NOMO-1 (cell line): ENCODE data around the gene CERS6.
"Not testable (repeated sequence)": the region's sequence is repeated elsewhere in the genome, so short reads cannot be mapped to it uniquely, and the experiment has no call there.

Experiments used
- DNase-seq, 2 experiments: peaks; one replicate each; lab custom pipeline; 2025; ENCODE audit not compliant: unreplicated experiment in 2 of 2; lab: John Stamatoyannopoulos, UW

Gene CERS6

GRCh38 chr2:168752361-168752760 lies 296.3 kb downstream of the CERS6 start:
- DNase-seq: no peak

DNA sequence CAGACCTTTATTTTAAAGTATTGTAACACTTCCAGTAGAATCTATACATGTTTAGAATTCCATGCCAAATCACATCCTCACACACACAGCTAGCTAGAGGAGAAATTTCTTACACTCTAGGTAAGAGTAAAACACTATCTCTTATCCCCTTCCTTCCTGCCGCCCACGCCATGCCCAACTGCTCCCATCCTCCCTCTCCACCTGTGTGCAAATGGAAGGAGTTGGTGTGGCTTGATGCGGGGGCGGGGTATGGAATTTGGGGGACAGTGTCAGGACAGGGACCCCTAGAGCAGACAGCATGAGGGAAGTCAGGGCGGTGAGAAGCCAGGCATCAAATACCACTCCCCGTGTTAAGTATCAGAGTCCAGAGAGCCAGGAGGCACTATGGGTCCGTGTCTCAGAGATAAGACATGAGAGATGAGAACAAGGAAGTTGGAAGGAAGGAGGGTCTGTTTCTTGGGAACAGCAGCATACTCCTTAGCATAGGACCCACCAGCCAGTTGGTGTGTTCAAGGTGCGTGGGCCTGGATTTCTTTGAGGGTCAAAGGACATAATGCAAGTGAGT lies 297.8 kb downstream of the CERS6 start:
- DNase-seq: no peak

DNA sequence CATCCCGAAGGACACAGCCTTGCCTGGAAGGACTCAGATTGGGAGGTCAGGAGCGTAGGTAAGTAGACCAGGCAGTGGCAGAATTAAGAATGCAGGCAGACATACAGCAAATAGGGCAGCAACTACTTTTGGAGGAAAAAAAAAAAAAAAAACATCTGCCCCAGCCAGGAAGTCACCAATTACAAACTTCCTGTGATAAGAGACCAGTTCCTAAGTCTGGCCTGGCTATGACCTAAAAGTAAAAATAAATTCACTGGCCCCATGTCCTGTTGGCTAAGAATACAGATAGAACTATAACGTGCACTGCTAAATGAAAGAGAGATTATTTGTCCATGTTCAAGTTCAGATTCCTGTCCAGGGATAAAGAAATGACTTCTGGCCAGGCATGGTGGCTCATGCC lies 301.2 kb downstream of the CERS6 start:
- peak; percentile 58 to 68 for DNase-seq

GRCh38 chr2:168758970-168759820 lies 303.1 kb downstream of the CERS6 start:
- DNase-seq: peak in 1 of 2 experiments; percentile 26

DNA sequence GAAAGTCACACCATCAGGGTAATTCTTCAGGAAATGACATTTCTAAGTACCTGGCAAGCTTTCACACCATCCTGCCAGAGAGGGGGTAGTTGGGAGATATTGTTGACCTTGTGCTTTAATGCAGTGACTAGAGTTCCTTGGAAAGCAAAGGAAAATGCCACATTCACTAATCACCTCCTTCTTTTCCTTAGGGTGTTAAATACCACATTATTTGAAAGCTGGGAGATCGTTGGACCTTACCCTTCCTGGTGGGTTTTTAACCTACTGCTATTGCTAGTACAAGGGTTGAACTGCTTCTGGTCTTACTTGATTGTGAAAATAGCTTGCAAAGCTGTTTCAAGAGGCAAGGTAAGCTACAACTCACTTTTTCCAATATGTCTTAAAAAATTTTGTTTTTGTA lies 309.3 kb downstream of the CERS6 start:
- DNase-seq: no peak

- DNase-seq: no peak
Observed at GRCh38 chr2:168766600-168766999, 310.5 kb downstream of the CERS6 start.

DNA sequence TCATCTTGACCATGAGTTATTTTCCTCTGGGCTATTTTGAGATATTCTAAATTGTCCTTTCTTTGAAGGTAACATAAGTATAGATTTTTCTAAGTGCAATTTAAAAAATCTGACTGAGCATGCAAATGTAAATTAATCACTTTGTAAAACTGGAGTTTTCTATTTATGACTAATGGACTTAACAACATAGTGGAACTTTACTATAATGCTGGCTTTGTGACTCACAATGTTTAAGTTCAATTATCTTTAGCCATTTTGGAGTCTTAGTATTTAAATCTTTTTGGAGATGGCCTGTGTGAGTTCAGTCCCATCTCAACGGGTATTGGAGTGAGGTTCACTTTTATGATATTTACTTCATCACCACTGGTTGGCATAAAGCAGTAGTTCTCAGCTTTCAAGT lies 311.2 kb downstream of the CERS6 start:
- no peak for DNase-seq

DNA sequence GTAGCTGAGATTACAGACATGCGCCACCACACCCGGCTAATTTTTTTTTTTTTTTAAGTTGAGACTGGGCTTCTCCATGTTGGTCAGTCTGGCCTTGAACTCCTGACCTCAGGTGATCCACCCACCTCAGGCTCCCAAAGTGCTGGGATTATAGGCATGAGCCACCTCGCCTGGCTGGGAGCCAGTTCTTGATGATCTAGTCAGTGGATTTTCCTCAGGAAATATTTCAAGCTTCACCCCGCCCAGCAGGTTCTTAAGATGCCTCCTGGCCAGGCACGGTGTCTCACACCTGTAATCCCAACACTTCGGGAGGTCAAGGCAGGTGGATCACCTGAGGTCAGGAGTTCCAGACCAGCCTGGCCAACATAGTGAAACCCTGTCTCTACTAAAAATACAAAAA lies 312.3 kb downstream of the CERS6 start:
- not testable (repeated sequence) for DNase-seq

DNA sequence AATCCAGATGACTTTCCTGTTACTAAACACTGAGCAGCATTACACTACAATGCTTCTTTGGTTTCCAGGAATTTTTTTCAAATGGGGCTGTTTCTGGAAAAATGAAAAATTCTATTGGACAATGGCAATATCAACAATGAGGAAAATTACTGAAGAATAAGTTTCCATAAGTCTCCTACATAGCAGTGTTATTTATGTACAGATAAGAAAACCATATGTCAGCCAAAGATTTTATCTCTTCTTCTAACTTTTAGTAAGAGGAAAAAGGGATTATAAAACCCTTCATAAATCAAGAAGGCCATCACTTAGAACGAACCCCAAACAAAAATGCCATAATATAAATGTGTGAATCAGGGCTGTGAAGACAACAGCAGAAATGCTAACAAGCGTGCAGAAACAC lies 314.7 kb downstream of the CERS6 start:
- DNase-seq: no peak

GRCh38 chr2:168772704-168773103 lies 316.6 kb downstream of the CERS6 start:
- no peak for DNase-seq

DNA sequence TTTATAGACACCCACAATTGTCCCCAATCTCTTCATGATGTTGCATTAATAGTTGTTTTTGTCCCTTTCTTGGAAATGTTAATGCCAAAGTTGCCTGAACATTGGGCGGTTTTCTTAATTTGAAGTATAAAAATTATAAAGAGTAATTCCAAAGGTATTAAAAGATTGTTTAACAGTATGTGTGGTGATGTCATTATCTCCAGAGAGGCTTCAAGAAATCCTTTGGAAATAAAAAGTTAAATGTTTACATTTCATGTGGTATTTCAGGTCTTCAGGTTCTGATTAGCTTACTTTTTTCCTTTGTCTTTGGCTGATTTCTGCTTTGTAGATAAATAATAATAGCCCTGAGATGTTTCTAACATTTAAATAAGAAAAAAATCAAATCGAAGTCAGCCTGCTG lies 317.1 kb downstream of the CERS6 start:
- no peak for DNase-seq

- peak; percentile 4 to 10 for DNase-seq
Observed at GRCh38 chr2:168773719-168774521, 317.8 kb downstream of the CERS6 start.

DNA sequence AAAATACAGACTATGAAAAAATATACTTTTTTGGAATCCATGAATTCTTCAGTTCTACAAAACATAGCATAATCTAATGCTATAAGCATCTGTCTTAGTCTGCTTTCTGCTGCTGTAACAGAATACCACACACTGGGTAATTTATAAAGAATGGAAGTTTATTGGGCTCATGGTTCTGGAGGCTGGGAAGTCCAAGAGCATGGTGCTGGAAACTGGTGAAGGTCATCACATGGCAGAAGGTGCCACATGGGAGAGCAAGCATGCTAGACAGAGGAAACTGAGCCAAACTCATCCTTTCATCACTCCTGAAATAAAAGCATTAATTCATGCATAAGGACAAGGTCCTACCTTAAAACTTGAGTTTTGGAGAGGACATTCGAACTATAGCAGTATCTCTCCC lies 319.8 kb downstream of the CERS6 start:
- DNase-seq: no peak

- DNase-seq: no peak
Observed at GRCh38 chr2:168780669-168781071, 324.6 kb downstream of the CERS6 start.

GRCh38 chr2:168781191-168781817 lies 325.2 kb downstream of the CERS6 start:
- DNase-seq: no peak

GRCh38 chr2:168782271-168782670 lies 326.2 kb downstream of the CERS6 start:
- DNase-seq: no peak

- DNase-seq: no peak
Observed at GRCh38 chr2:168784993-168785392, 328.9 kb downstream of the CERS6 start.

GRCh38 chr2:168787098-168787781 lies 331.2 kb downstream of the CERS6 start:
- DNase-seq: no peak

DNA sequence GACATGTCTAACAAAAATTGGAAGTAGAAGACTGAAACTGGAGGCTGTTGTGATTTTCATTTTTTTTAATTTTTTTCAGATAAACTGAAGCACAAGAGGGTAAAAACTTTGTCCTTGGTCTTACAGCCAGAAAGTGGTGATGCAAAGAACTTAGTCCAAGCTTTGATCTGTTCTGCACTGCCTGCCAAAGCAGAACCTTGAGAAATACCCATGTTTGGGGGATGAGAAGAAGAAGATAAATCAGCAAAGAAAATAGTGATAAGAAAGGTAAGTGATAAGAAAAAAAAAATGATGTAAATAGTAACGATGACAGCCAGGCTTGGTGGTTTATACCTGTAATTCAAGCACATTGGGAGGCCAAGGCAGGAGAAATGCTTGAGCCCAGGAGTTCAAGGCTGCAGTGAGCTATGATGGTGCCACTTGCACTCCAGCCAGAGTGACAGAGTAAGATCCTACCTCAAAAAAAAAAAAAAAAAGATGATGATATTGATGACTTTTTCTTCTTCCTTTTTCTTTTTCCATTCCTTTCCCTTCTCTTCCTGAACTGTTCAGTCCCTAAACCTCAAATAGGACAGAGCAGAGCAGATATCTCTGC lies 331.8 kb downstream of the CERS6 start:
- no peak for DNase-seq

DNA sequence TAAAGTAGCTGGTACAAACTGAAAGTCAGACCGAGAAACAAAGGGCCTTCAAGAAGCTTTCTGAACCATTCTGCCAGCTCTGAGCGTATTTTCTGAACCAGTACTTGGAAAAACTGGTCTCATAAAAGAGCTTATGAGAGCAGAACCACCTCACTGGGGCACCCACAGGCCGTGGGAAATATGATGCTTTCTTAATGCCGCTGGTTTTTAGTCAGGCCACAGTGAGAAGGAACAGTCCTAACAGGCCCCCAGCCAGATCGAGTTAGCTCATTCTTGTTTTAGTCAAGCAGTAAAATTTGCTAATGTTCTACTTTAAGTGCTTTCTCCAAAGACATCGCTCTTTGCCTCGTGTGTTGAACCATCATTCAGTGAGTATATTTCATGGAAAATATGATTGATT lies 333.7 kb downstream of the CERS6 start:
- no peak for DNase-seq
